HG03135 (cell line): ENCODE data around the gene PNP.

Experiments
- ATAC-seq: cut with Tn5 transposase; IDR thresholded peaks from one replicate; pipeline ENCODE4 v1.9.1; 2021; ENCODE audit warnings: mild to moderate bottlenecking, moderate library complexity; ENCODE audit not compliant: unreplicated experiment

PNP gene

GRCh38 chr14:20454516-20455354 is 14.5 kb upstream of the PNP start, which contains the start of the genes APEX1 and OSGEP:
Gene APEX1, plus strand, starts transcription at chr14:20455226. Its CDS starts 420 bp downstream, at chr14:20455646.
Gene OSGEP, minus strand, starts transcription at chr14:20454812. Its CDS starts 129 bp downstream, at chr14:20454683.
- ATAC-seq = peak; percentile 86

- peak; percentile 56 for ATAC-seq
These were observed 13.6 kb upstream of the PNP start for GRCh38 chr14:20455355-20456300.

DNA sequence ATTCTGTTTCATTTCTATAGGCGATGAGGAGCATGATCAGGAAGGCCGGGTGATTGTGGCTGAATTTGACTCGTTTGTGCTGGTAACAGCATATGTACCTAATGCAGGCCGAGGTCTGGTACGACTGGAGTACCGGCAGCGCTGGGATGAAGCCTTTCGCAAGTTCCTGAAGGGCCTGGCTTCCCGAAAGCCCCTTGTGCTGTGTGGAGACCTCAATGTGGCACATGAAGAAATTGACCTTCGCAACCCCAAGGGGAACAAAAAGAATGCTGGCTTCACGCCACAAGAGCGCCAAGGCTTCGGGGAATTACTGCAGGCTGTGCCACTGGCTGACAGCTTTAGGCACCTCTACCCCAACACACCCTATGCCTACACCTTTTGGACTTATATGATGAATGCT is 12.2 kb upstream of the PNP start:
- ATAC-seq = no peak

- ATAC-seq = no peak
These were observed 11.0 kb upstream of the PNP start for GRCh38 chr14:20458031-20458789.

DNA sequence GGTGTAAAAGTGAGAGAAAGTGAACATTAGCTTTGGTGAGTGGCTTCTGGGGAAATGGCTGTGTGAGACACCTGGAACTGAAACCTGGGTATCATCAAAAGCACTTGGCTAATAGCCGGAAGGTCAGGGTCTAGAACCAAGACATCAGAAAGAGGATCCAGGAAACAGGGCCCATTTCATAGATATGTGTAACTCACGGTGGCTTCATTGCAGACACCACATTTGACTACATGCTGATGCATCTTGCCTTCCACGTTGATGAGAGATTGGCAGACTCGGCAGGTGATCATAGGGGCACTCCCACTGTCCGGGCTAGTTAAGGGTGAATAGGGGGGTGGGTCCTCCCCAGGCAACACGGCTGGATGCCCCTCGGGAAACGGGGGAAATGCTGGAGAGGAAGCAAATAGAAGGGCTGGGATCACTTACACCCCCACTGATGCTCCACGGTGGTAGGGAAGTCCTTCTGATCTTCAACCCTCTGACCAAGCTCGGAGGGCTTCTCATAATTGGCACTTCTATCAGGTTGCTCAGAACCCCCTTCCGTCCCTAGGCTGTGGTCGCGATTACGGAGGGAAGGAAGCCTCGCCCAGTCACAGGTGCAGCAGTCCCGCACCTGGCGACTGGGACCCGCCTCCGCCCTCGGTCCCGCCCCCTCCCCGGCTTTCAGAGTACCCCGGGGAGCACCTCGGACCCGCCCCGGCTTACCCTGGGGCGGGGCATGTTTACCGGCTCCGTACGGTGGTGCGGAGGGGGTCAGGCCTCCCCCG is 8.6 kb upstream of the PNP start:
- ATAC-seq = peak; percentile 15

- peak; percentile 95 for ATAC-seq
These were observed 7.7 kb upstream of the PNP start, which contains the start of gene PIP4P1 for GRCh38 chr14:20461225-20462141. Gene PIP4P1, minus strand, starts transcription at chr14:20461434. Its CDS starts 109 bp downstream, at chr14:20461325.

GRCh38 chr14:20468764-20469241 is 403 bp upstream of the PNP start:
- no peak for ATAC-seq

DNA sequence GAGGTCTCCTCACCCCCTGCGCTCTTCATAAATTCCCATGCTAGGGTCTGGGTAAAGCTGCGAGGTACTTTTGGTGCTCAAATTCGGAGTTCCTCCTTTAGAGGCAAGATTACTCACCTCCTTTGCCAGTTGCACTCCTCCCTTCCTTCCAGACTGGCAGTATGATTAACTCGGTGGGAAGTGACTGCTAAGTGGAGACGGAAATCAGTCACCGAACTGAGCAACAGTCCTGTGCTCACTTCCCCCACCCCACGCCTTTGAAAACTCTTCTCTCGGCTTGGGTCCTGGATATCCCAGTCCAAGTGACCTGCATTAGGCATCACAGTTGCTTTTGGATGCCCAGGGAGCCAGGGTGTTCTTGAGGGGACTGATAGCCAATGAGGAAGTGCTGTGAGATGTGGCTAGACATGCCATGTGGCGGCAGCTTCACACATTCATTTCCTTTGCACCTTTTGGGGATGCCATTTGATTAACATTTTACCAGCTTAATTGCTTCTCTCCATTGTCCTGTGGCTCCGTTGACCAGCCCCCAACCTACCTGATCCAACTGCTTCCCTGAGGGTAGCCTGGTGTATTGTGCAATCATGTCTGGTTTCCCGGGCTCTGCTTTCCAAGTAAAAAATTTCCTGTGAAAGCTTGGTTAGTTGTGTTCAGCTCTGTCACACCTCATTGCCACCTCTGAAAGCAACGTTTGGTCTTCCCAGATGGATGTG is 840 bp downstream of the PNP start:
- peak; percentile 23 for ATAC-seq

GRCh38 chr14:20470603-20470901 is 1.3 kb downstream of the PNP start:
- ATAC-seq = no peak

- no peak for ATAC-seq
These were observed 3.4 kb downstream of the PNP start for GRCh38 chr14:20472536-20473169.

DNA sequence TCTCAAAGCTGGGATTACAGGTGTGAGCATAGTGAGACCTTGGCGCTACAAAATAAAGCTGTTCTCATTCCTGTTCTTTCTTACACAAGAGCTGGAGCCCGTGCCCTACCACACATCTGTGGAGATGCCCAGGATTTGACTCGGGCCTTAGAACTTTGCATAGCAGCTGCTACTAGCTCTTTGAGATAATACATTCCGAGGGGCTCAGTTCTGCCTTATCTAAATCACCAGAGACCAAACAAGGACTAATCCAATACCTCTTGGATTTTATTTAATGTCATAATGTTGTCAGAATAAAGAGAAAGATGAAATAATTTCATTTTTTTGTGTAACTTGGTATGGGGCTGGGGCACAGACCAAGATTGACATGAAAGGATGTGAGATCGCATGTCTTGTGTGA is 7.6 kb downstream of the PNP start:
- ATAC-seq = no peak

GRCh38 chr14:20477211-20477876 is 8.1 kb downstream of the PNP start:
- ATAC-seq = no peak

DNA sequence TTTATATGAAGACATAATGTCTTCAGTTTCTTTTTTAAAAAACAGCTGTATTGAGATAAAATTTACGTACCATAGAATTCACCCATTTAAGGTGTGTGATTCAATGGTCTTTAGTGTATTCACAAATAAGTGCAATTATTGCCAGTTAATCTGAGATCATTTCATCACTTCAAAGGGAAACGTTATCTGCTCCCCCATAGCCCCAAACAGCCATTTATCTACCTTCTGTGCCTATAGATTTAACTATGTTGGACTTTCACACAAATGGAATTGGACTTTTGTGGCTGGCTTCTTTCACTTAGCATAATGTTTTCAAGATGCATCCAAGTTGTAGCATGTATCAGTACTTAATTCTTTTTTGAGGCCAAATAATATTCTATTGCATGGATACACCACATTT is 9.7 kb downstream of the PNP start:
- no peak for ATAC-seq

- ATAC-seq = no peak
These were observed 13.2 kb downstream of the PNP start for GRCh38 chr14:20482382-20482781.

DNA sequence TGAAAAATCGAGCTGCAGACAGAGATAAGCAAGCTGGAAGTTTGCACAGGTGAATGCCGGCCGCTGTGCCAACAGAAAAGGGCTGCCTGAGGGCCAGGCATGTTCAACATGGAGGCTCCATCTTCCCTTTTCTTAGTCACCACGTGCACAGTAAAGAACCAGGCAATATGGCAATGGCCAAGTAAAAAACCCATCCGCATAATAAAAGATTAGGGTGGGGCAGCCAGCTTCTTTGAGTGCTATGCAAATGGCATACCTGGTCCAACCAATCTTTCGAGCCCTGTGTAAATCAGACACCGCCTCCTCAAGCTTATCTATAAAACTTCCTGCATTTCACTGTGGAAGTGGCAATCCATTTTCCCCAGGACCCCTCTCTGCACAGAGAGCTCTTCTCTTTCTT is 16.7 kb downstream of the PNP start:
- ATAC-seq = no peak

DNA sequence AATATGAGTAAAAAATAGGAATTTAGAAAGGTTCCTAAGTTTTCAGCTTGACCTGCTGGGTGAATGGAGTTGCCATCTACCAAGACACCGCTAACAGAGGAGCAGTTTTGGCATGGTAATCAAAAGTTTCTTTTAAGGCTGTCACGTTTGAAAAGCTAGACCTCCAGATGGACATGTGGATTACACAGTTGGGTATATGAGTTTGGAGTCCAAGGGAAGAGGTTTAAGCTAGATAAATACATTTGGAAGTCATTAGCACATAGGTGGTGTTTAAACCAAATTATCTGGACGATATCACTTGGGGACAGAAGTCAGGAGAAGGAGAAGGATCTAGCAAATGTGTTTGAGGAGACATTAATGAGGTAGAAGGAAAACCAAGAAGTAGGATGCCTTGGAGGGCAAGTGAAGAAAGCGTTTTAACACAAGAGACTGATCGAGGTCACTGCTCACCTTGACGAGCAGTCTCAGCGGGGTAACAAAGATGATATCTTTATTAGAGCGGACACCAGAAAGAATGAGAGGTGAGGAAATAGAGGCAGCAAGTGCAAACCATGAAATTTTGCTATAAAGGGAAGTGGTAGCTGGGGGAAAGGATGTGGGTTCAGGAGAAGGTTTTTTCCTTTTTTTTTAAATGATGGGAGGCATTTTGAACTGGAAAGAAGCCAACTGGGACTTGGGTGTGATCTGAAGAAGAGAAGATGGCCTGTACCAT is 17.6 kb downstream of the PNP start:
- no peak for ATAC-seq

GRCh38 chr14:20487396-20487725 is 18.2 kb downstream of the PNP start:
- ATAC-seq = no peak
